ENCODE results near the gene RPS27L. TPM values are rescaled to one million over a fixed set of nuclear protein-coding genes. Genes with fewer than 3 reads are reported as not detected.
A peak's percentile ranks its signal among the peaks of the same experiment; 100 is the strongest.

RPS27L gene
- total and polyA plus RNA-seq, 2 donors (not counting 1 experiment from before 2014, with no cell fraction given), result 21.6 to 50.9 TPM

DNA sequence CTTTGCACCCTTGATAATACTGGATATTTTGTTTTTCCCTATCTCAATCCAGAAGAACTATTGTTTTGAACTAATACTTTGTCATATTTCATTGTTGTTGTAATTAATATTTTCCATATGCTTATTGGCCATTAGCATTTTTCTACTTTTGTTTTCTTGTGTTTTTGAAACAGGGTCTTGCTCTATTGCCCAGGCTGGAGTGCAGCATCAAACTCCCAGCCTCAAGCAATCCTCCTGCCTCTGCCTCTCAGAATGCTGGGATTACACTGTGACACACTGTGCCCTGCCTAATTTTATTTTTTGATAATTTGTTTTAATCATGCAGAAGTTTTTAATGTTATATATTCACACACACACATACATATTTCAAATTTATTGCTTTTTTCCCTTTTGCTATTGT, 3.4 kb upstream of the RPS27L start:
- Histone ChIP-seq H3K36me3 (replicated peaks in 1 of 2; ENCODE audit: control extremely low read depth in 1 of 2, control insufficient read depth in 1 of 2, extremely low read depth in 1 of 2, insufficient read depth in 2 of 2, low read length in 1 of 2) (peaks cover 0 to under 1% of the 10 kb centered on the region in 2 experiments), H3K9me3 (ENCODE audit: control extremely low read depth in 1 of 3, control insufficient read depth in 2 of 3, insufficient read depth in 1 of 3, low read length in 2 of 3) (no peaks in the 10 kb centered on the region), H3K27me3 (replicated peaks in 1 of 4; ENCODE audit: control extremely low read depth in 1 of 4, control insufficient read depth in 3 of 4, insufficient read depth in 4 of 4, low read length in 3 of 4) (no peaks in the 10 kb centered on the region), H3K4me1 (ENCODE audit: control insufficient read depth in 2 of 2, insufficient read depth in 2 of 2, low read length in 2 of 2) (peaks cover 14 to 25% of the 10 kb centered on the region in 2 donors), H3K9ac (ENCODE audit: low read length) (no peak overlapping the region), H3K79me2 (ENCODE audit: control insufficient read depth, insufficient read depth, low read length) (peaks cover 26% of the 10 kb centered on the region), H2AFZ (ENCODE audit: insufficient read depth, low read depth, low read length, poor library complexity, severe bottlenecking) (no peak overlapping the region), H3K4me2 (replicated peaks; ENCODE audit: low read depth, low read length, poor library complexity, severe bottlenecking) (no peak overlapping the region), H3K27ac (ENCODE audit: low read length in 2 of 2) (no peak overlapping the region), H4K20me1 (ENCODE audit: control insufficient read depth, insufficient read depth, low read length, poor library complexity, severe bottlenecking) (no peaks in the 10 kb centered on the region), H3K4me3 (ENCODE audit: control extremely low read depth in 1 of 5, extremely low read depth in 1 of 5, insufficient read depth in 1 of 5, low read depth in 2 of 5, low read length in 4 of 5) (no peak overlapping the region)
- DNase-seq, result no peak
- CTCF ChIA-PET, result interaction anchor here (1.2 to 1.7 kb wide), 3 partner anchors 14 to 243 kb away, joined by 3 to 4 read pairs (median 3); no protein-coding TSS in a partner anchor
- no peak for ATAC-seq (ENCODE audit: low read depth)
- POLR2A ChIA-PET, result no interaction called here
- no peaks in the 10 kb centered on the region for H3K27me3 Mint-ChIP-seq
- peaks cover 29% of the 10 kb centered on the region for H3K4me1 Mint-ChIP-seq
- no peak for TF ChIP-seq EZH2 (IDR thresholded peaks at IDR 0.05; ENCODE audit: borderline replicate concordance, insufficient read depth, low read depth, low read length, poor library complexity, severe bottlenecking)
- TF ChIP-seq, protein P1, sequence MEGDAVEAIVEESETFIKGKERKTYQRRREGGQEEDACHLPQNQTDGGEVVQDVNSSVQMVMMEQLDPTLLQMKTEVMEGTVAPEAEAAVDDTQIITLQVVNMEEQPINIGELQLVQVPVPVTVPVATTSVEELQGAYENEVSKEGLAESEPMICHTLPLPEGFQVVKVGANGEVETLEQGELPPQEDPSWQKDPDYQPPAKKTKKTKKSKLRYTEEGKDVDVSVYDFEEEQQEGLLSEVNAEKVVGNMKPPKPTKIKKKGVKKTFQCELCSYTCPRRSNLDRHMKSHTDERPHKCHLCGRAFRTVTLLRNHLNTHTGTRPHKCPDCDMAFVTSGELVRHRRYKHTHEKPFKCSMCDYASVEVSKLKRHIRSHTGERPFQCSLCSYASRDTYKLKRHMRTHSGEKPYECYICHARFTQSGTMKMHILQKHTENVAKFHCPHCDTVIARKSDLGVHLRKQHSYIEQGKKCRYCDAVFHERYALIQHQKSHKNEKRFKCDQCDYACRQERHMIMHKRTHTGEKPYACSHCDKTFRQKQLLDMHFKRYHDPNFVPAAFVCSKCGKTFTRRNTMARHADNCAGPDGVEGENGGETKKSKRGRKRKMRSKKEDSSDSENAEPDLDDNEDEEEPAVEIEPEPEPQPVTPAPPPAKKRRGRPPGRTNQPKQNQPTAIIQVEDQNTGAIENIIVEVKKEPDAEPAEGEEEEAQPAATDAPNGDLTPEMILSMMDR (IDR thresholded peaks at IDR 0.05), result no peak
- H3K4me3 Mint-ChIP-seq, result no peak overlapping the region
- no peaks in the 10 kb centered on the region for H3K9me3 Mint-ChIP-seq (ENCODE audit: insufficient read depth)
- intact Hi-C loops (cut with micrococcal nuclease), result no loop called here
- H3K27ac Mint-ChIP-seq, result no peak overlapping the region

GRCh38 chr15:63157891-63158431, 684 bp upstream of the RPS27L start:
- TF ChIP-seq, protein P1 (IDR thresholded peaks at IDR 0.05), result no peak
- no peak for TF ChIP-seq EZH2 (IDR thresholded peaks at IDR 0.05; ENCODE audit: borderline replicate concordance, insufficient read depth, low read depth, low read length, poor library complexity, severe bottlenecking)
- no peak for DNase-seq
- Histone ChIP-seq H3K27me3 (replicated peaks in 1 of 4; ENCODE audit: control extremely low read depth in 1 of 4, control insufficient read depth in 3 of 4, insufficient read depth in 4 of 4, low read length in 3 of 4) (no peaks in the 10 kb centered on the region), H3K79me2 (ENCODE audit: control insufficient read depth, insufficient read depth, low read length) (peaks cover 26% of the 10 kb centered on the region), H3K4me2 (replicated peaks; ENCODE audit: low read depth, low read length, poor library complexity, severe bottlenecking) (peak overlapping the region; percentile 75), H3K27ac (ENCODE audit: low read length in 2 of 2) (peak overlapping the region; percentile 68 to 81), H3K36me3 (replicated peaks in 1 of 2; ENCODE audit: control extremely low read depth in 1 of 2, control insufficient read depth in 1 of 2, extremely low read depth in 1 of 2, insufficient read depth in 2 of 2, low read length in 1 of 2) (peaks cover 1 to 13% of the 10 kb centered on the region in 2 experiments), H4K20me1 (ENCODE audit: control insufficient read depth, insufficient read depth, low read length, poor library complexity, severe bottlenecking) (no peaks in the 10 kb centered on the region), H3K9me3 (ENCODE audit: control extremely low read depth in 1 of 3, control insufficient read depth in 2 of 3, insufficient read depth in 1 of 3, low read length in 2 of 3) (no peaks in the 10 kb centered on the region), H3K4me3 (ENCODE audit: control extremely low read depth in 1 of 5, extremely low read depth in 1 of 5, insufficient read depth in 1 of 5, low read depth in 2 of 5, low read length in 4 of 5) (peak overlapping the region; percentile 81 to 95 (median 85)), H2AFZ (ENCODE audit: insufficient read depth, low read depth, low read length, poor library complexity, severe bottlenecking) (peak overlapping the region; percentile 79), H3K4me1 (ENCODE audit: control insufficient read depth in 2 of 2, insufficient read depth in 2 of 2, low read length in 2 of 2) (peaks cover 14 to 24% of the 10 kb centered on the region in 2 donors), H3K9ac (ENCODE audit: low read length) (peak overlapping the region; percentile 82)
- ChIA-PET POLR2A (interaction anchor here (0.6 to 1.8 kb wide), 4 partner anchors 15 to 910 kb away, joined by 3 to 13 read pairs (median 6); partner anchors contain the start of gene RAB8B), CTCF (interaction anchor here (0.6 to 1.9 kb wide), 5 partner anchors 45 to 245 kb away, joined by 3 to 5 read pairs (median 4); no protein-coding TSS in a partner anchor)
- peak; percentile 13 for ATAC-seq (ENCODE audit: low read depth)
- Mint-ChIP-seq H3K4me3 (peak overlapping the region; percentile 91), H3K9me3 (ENCODE audit: insufficient read depth) (no peaks in the 10 kb centered on the region), H3K4me1 (peaks cover 31% of the 10 kb centered on the region), H3K27ac (peak overlapping the region; percentile 95), H3K27me3 (no peaks in the 10 kb centered on the region)
- WGBS (ENCODE audit: insufficient coverage), result 6% methylated on average over 3 of the region's 18 CpGs
- intact Hi-C loops (cut with micrococcal nuclease), result loop anchor here (1.0 to 5.0 kb wide), 5 partner anchors 31 to 119 kb away; partner anchors contain the start of genes APH1B and RAB8B
